ENCODE results near the gene ARSI.

The ARSI gene

GRCh38 chr5:150255659-150256409 lies 46.9 kb downstream of the ARSI start (continued):
- TF ChIP-seq ZNF223 (tag by site-specific recombination; IDR thresholded peaks at IDR 0.05) = no peak
- no peak for TF ChIP-seq ZNF658 (tag by site-specific recombination; IDR thresholded peaks at IDR 0.05)
- no peak for TF ChIP-seq ZNF174 (tag by site-specific recombination; IDR thresholded peaks at IDR 0.05)

- CTCF ChIA-PET = interaction anchor here (1.1 to 2.2 kb wide), 2 partner anchors 8 to 96 kb away, joined by 3 to 5 read pairs; no protein-coding TSS in a partner anchor
- POLR2A ChIA-PET = no interaction called here
- Histone ChIP-seq H3K4me3 (ENCODE audit: low read depth, low read length) (no peak overlapping the region), H3K36me3 (ENCODE audit: control insufficient read depth in 2 of 2, insufficient read depth in 1 of 2, low read length in 2 of 2) (no peaks in the 10 kb centered on the region), H3K9me3 (ENCODE audit: control insufficient read depth, insufficient read depth, low read depth, low read length) (no peaks in the 10 kb centered on the region), H3K27ac (ENCODE audit: extremely low read depth, low read depth, low read length) (no peak overlapping the region), H3K4me1 (ENCODE audit: control insufficient read depth, insufficient read depth, low read length) (no peaks in the 10 kb centered on the region)
- TF ChIP-seq SP7 (tag by site-specific recombination; IDR thresholded peaks at IDR 0.05) (no peak), ZNF623 (tag by site-specific recombination; IDR thresholded peaks at IDR 0.05) (no peak), ZNF704 (tag by site-specific recombination; IDR thresholded peaks at IDR 0.05) (no peak), KLF17 (tag by site-specific recombination; IDR thresholded peaks at IDR 0.05) (no peak), ZNF777 (tag by site-specific recombination; IDR thresholded peaks at IDR 0.05; ENCODE audit: borderline replicate concordance) (no peak), SETDB1 (IDR thresholded peaks at IDR 0.05; ENCODE audit: insufficient read length, low read length) (no peak), PRDM1 (tag by site-specific recombination; IDR thresholded peaks at IDR 0.05) (no peak), ZSCAN18 (tag by site-specific recombination; IDR thresholded peaks at IDR 0.05) (no peak), YY1 (tag by site-specific recombination; IDR thresholded peaks at IDR 0.05) (no peak), ZNF621 (tag by site-specific recombination; IDR thresholded peaks at IDR 0.05) (no peak), ZNF140 (tag by site-specific recombination; IDR thresholded peaks at IDR 0.05) (no peak), ZBTB6 (tag by site-specific recombination; IDR thresholded peaks at IDR 0.05) (no peak), ZNF521 (tag by site-specific recombination; IDR thresholded peaks at IDR 0.05) (no peak), ZNF792 (tag by site-specific recombination; IDR thresholded peaks at IDR 0.05) (no peak), ZNF423 (tag by site-specific recombination; IDR thresholded peaks at IDR 0.05) (no peak), ZNF510 (tag by site-specific recombination; IDR thresholded peaks at IDR 0.05; ENCODE audit: insufficient replicate concordance) (no peak), KLF9 (tag by site-specific recombination; IDR thresholded peaks at IDR 0.05; ENCODE audit: low read depth) (no peak)
These were observed 47.9 kb downstream of the ARSI start for GRCh38 chr5:150254774-150255173.

Data from HEK293 (cell line).